Measurements from ENCODE around the gene TRIM14.

TRIM14 gene

DNA sequence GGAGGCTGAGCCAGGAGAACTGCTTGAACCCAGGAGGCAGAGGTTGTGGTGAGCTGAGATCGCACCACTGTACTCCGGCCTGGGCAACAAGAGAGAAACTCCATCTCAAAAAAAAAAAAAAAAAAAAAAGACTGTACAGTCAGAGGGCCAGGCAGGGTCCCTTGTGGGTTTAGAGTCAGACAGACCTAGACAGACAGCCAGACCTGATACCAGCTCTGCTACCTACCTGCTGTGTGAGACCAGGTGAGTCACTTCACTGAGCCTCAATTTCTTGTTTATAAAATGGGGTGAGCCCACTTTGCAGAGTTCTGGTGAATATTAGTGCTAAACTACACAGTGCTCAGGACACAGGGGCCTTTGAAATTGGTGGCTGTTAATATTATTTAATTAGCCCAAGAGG lies 19.7 kb downstream of the TRIM14 start:
- TF ChIP-seq, protein P1, sequence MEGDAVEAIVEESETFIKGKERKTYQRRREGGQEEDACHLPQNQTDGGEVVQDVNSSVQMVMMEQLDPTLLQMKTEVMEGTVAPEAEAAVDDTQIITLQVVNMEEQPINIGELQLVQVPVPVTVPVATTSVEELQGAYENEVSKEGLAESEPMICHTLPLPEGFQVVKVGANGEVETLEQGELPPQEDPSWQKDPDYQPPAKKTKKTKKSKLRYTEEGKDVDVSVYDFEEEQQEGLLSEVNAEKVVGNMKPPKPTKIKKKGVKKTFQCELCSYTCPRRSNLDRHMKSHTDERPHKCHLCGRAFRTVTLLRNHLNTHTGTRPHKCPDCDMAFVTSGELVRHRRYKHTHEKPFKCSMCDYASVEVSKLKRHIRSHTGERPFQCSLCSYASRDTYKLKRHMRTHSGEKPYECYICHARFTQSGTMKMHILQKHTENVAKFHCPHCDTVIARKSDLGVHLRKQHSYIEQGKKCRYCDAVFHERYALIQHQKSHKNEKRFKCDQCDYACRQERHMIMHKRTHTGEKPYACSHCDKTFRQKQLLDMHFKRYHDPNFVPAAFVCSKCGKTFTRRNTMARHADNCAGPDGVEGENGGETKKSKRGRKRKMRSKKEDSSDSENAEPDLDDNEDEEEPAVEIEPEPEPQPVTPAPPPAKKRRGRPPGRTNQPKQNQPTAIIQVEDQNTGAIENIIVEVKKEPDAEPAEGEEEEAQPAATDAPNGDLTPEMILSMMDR (conservative IDR thresholded peaks at IDR 0.05), result no peak
- peak overlapping the region; percentile 93 for H3K27ac ChIP-seq

DNA sequence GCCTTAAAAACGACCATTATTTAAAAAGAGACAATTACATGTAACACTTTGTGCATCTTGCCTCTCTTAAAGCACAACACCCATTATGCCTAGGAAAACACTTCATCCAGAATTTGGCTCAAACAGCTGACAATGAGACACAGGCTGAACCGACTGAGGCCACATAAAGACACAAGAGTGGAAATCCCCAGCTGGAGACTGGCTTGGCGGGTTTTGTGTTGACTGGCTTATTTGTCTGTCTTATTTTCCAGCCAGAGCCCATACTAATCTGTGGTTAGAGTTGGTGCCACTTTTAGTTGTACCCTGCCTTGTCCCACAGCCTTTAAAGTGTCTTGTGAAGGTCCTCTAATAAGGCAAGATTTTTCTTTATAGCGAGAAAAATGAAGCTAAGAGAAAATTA lies 21.2 kb downstream of the TRIM14 start:
- TF ChIP-seq, protein P1 (conservative IDR thresholded peaks at IDR 0.05), result no peak
- H3K27ac ChIP-seq, result peak overlapping the region; percentile 93

DNA sequence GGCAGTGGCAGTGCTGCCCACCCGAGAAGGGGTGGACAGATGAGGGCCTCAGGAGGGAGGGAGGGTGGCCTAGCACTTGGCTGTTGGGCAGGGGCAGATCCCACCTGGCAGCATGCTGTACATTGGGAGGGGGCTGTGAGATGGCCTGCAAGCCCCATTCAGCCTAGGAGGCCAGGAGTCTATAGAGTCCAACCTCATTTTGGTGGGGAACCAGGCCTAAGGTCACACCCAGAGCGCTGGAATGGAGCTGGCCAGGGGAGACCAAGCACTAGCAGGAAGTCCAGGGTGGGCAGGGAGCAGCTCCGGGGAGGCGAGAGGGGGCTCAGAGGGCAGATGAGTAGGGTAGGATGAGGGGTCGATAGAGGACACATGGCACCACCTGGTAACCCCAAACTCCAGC lies 22.9 kb downstream of the TRIM14 start:
- peak overlapping the region; percentile 93; the same call in 1 of the 2 replicates for H3K27ac ChIP-seq
- TF ChIP-seq, protein P1 (conservative IDR thresholded peaks at IDR 0.05), result no peak

DNA sequence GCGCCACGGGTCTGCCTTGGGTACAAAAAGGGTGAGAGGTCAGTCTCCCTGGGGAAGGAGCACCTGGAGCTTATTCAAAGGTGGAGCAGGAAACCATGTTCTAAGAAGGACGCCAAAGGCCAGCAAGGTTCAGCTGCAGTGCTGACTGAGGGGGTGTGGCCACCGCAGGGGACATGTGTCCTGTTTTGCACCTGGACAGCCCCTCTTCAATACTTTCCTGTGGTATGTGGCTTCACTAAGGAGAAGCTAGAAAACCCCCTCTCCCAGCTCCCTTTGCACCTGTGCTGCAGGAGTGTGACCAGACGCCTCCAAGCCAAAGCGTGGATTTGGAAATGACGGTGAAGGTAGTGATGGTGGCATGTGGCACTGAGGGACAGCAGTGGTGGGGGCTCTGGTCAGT lies 23.6 kb downstream of the TRIM14 start:
- peak overlapping the region; percentile 9; the same call in 1 of the 2 replicates for H3K27ac ChIP-seq
- TF ChIP-seq, protein P1 (conservative IDR thresholded peaks at IDR 0.05), result no peak

DNA sequence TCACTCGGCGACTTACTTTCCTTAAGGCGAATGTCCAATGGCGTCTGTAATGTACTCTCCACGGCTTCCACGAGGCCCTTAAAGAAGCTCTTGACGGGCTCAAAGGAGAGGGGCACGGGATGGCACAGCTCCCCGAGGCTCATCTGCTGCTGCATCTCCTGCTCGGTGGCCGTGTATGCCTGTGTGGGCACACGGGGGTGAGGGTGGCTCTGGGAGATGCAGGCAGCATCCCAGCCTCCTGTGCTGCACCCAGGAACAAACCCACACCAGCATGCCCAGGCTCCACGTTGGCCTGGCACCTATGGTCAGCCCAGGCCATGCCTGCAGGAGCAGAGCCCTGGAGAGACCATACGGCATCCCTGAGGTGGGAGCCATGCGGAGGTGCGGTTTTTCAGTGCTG lies 24.2 kb downstream of the TRIM14 start:
- peak overlapping the region; percentile 9; the same call in 1 of the 2 replicates for H3K27ac ChIP-seq

DNA sequence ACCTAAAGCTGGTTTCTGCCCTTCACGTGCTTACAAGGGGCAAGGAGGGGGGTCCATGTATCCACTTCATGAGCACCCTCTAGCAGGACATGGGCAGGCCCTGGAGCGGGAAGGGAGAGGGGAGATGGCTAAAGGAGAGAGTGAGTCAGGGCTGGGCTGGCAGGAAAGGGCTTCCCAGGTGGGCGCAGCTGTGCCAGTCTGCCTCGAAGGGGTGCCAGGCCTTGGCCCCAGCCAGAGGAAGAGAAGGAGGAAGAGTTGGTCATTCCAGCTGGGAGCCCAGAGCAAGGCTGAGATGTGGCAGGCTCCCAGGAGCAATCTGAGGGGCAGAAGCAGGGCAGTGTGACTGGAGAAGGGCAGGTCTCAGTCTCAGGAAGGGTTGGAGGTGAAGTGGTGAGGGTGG lies 24.7 kb downstream of the TRIM14 start:
- TF ChIP-seq, protein P1 (conservative IDR thresholded peaks at IDR 0.05), result no peak
- no peak overlapping the region; the same call in 1 of the 2 replicates for H3K27ac ChIP-seq

More for the DNA sequence above, 24.2 kb downstream of the TRIM14 start:
- TF ChIP-seq, protein P1 (conservative IDR thresholded peaks at IDR 0.05), result no peak

DNA sequence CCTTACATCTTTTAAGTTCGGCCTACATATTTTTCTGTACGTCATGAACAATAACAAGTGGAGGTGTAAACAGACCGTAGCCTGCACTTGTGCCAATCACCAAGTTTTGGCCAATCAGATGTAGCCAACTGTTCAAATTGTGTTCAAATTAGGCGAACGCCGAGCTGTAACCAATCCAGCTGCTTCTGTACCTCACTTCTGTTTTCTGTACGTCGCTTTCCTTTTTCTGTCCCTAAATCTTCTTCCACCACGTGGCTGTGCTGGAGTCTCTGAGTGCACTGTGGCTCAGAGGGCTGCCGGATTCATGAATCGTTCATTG lies 26.4 kb downstream of the TRIM14 start:
- TF ChIP-seq, protein P1 (conservative IDR thresholded peaks at IDR 0.05), result no peak
- no peak overlapping the region for H3K27ac ChIP-seq

All from VCaP (cell line).